ENCODE measurements around the gene ZNF441.

GRCh38 chr19:11735375-11735774 is 31.4 kb upstream of the ZNF441 start:
- TF ChIP-seq EZH2 (IDR thresholded peaks at IDR 0.05; ENCODE audit: borderline replicate concordance, low read length): no peak
- TF ChIP-seq, protein P1, sequence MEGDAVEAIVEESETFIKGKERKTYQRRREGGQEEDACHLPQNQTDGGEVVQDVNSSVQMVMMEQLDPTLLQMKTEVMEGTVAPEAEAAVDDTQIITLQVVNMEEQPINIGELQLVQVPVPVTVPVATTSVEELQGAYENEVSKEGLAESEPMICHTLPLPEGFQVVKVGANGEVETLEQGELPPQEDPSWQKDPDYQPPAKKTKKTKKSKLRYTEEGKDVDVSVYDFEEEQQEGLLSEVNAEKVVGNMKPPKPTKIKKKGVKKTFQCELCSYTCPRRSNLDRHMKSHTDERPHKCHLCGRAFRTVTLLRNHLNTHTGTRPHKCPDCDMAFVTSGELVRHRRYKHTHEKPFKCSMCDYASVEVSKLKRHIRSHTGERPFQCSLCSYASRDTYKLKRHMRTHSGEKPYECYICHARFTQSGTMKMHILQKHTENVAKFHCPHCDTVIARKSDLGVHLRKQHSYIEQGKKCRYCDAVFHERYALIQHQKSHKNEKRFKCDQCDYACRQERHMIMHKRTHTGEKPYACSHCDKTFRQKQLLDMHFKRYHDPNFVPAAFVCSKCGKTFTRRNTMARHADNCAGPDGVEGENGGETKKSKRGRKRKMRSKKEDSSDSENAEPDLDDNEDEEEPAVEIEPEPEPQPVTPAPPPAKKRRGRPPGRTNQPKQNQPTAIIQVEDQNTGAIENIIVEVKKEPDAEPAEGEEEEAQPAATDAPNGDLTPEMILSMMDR (conservative IDR thresholded peaks at IDR 0.05 in 1 of 2, IDR thresholded peaks at IDR 0.05 in 1 of 2; ENCODE audit: extremely low read depth in 1 of 2, insufficient read depth in 1 of 2, low read depth in 1 of 2, low read length in 2 of 2): no peak
